Hematopoietic multipotent progenitor cell treated with erythropoietin and hydrocortisone succinate and interleukin-3 and kit ligand, for 8 days (in vitro differentiated cells): Measurements from ENCODE around the gene IQSEC3.
"Not testable (repeated sequence)": the region's sequence is repeated elsewhere in the genome, so short reads cannot be mapped to it uniquely, and the experiment has no call there.

ENCODE experiments used
- DNase-seq: peaks from one replicate; pipeline ENCODE4 v3.0.0-alpha.2; 2015

Gene IQSEC3

GRCh38 chr12:53735-54730 is 12.5 kb upstream of the IQSEC3 start:
- DNase-seq, result no peak

GRCh38 chr12:54750-55535 is 11.6 kb upstream of the IQSEC3 start:
- DNase-seq, result no peak

GRCh38 chr12:56683-57346 is 9.8 kb upstream of the IQSEC3 start:
- DNase-seq, result no peak

GRCh38 chr12:57539-57938 is 9.0 kb upstream of the IQSEC3 start:
- no peak for DNase-seq

DNA sequence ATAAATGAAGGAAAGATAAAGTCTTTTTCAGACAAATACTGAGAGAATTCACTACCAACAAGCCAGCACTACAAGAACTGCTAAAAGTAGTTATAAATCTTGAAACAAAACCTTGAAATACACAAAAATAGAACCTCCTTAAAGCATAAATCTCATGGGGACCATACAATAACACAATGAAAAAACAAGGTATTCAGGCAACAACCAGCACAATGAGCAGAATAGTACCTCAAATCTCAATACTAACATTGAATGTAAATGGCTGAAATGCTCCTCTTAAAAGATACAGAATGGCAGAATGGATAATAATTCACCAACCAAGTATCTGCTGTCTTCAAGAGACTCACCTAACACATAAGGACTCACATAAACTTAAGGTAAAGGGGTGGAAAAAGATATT is 7.7 kb upstream of the IQSEC3 start:
- no peak for DNase-seq

GRCh38 chr12:61845-62244 is 4.7 kb upstream of the IQSEC3 start:
- DNase-seq, result not testable (repeated sequence)

GRCh38 chr12:65491-66063 is 990 bp upstream of the IQSEC3 start:
- DNase-seq, result not testable (repeated sequence)

- DNase-seq, result peak; percentile 31
Measured at GRCh38 chr12:66782-67504, 376 bp downstream of the IQSEC3 start.

GRCh38 chr12:69677-70076 is 3.1 kb downstream of the IQSEC3 start:
- not testable (repeated sequence) for DNase-seq

- DNase-seq, result not testable (repeated sequence)
Measured at GRCh38 chr12:70541-70940, 4.0 kb downstream of the IQSEC3 start.

- DNase-seq, result not testable (repeated sequence)
Measured at GRCh38 chr12:72018-72417, 5.5 kb downstream of the IQSEC3 start.

DNA sequence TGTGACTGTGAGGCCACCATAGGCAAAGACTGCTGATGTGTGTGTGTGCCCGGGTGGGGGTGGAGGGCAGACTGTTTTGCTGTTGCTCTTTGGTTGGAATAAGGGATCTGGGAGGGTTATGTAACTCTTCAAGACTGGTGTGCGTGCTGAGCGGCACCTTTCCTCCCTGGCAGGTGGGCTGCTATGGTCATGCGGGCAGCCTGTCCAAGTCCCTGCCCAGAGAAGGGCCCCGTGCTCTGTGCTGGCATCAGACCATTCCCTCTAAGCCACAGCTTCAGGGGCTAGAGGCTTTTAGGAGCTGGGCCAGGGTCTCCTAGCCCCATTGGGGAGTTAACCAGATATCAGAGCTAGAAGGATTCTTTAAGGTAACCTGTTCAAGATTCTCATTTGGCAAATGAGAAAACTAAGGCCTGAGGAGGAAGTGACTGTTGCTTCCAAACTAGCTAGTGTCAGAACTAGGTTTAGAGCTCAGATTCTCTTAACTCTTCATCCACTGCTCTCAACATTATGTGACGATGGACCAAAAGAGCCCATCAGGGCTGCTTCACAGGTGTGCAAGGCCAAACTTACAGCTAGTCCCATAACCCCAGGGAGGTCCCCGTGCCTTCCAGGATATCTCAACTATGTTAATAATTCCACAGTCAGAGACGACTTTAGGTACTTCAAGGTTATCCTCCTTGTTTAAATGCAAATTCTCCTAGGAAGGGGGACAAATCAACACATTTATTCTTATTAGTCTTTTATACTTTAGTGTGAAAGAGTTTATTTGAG is 8.0 kb downstream of the IQSEC3 start:
- DNase-seq, result not testable (repeated sequence)

GRCh38 chr12:75541-75940 is 9.0 kb downstream of the IQSEC3 start:
- not testable (repeated sequence) for DNase-seq

DNA sequence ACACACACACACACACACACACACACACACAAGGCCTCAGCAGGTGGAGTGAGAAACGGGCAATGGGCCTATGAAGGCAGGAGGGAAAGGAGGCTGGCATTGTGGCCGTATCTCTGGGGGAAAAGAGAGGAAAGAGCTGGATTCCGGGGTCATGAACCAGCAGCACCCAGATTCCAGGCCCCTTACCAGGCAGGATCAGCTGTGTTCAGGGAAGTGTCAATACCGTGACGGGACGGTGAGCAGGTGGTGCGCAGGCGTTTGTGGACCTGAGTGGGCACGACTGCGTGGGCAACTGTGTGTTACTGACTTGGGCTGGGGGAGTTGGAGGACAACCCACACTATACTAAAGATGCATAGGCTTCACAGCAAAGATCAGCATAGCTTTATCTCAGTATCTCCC is 9.5 kb downstream of the IQSEC3 start:
- DNase-seq, result not testable (repeated sequence)

DNA sequence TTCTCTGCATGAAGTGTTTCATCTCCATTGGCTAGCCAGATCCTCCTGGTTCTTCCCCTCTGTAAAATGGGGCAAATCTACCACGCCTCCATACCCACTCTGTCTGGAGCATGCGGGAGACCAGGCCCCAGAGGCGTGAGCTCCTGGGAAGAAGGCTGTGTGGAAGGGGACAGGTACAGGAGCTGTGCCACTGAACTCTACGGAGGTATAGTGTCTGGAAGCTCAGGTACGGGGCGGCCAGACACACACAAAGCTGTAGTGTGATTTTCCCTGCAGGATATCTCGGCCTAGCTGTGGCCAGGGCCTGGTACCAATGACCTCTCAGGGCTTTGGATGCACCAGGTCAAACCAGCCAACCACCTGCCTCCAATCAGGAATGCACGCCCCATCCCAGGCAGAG is 10.0 kb downstream of the IQSEC3 start:
- not testable (repeated sequence) for DNase-seq

- not testable (repeated sequence) for DNase-seq
Measured at GRCh38 chr12:77101-77719, 10.6 kb downstream of the IQSEC3 start.

DNA sequence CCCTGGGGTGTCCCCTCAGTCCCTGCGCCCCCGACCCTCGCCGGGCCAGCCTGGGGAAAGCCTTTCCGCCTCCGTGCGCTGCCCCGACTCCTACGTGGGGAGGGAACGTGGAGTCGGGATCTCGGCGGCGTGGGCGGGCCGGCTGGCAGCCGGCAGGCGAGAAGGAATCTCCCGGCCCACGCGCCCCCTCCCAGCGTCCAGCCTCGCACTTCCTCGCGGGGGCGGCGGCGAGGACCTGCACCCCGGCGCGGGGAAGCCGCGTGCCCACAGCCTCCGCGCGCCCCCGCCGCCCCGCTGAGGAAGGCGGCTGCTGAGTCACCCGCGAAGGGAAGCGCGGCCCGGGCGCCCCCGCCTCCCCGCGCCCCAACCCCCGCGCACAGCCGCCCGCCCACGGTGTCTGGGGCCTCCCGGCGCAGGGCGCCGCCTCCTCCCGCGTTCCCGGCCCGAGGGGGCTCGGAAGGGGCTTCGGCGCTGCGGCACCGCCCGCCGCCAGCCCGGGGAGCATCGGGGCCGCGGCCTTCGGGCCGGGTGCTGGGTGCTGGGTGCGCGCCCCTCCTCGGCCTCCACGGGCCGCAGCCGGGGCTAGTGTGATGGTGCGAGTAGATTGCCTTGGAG is 11.3 kb downstream of the IQSEC3 start:
- not testable (repeated sequence) for DNase-seq

DNA sequence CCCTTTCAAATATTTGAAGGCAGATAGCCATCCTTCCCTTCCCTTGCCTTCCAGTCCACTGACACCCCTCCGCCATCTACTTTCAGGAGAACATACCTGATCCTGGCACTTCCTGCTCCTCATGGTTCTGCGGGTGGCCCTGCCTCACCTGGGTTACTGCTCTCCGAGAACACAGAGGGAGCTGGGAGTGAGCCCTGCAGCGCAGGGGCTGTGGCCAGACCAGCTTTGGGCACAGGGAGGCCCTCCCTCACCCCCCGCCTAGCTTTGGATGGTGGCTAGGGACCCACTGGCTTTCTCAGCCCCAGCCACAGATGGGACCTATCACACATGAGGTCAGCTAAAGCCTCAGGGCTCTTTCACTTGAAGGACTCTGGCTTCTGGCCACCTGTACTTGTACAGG is 12.4 kb downstream of the IQSEC3 start:
- no peak for DNase-seq

- DNase-seq, result no peak
Measured at GRCh38 chr12:80681-81190, 14.2 kb downstream of the IQSEC3 start.

GRCh38 chr12:82740-83139 is 16.2 kb downstream of the IQSEC3 start:
- no peak for DNase-seq
